Measurements from ENCODE around the gene SIM2.

SIM2 gene

DNA sequence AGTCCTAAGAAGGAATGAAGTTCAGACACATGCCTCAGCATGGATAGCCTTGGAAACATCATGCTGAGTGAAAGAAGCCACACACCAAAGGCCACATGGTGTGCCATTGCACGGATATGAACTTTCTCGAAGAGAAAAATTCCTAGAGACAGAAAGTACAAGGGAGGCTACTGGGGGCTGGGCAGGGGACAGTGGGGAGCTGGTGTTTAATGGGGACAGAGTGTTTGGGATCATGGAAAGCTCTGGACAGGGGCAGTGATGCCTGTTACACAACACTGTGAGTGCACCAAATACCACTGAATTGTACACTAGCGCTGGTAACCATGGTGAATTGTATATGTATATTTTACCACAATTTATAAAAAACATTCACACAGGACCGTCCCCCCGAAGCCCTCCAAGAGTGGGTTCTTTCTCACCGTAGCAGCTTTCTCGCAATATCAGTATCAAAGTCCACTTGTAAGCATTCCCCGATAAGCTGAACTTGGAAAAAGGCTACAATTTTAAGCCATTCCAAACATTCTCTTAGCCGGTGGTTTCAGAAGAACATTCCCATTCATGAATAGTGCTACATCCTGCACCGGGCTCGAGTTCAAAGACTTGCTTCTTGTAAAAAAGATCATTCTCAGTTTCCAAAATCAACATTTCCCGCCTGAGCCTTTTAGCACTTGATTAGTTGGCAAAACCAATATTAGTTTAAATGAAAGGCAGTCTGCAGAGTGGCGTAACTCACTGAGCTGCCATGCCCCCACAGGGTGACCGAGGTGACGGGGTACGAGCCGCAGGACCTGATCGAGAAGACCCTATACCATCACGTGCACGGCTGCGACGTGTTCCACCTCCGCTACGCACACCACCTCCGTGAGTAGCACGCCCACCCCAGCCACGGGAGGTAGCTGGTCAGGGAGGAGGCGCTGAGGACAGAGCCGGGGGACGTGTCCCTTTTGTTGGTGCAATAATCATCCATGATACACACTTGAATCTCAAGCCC is 31.7 kb downstream of the SIM2 start:
- intact Hi-C loops (cut with DNase I), result no loop called here
- peak in 2 of 10 donors; percentile 58 to 83 for DNase-seq

GRCh38 chr21:36732217-36732616 is 33.3 kb downstream of the SIM2 start:
- intact Hi-C loops (cut with DNase I), result no loop called here
- DNase-seq, result peak in 1 of 10 donors; percentile 39

DNA sequence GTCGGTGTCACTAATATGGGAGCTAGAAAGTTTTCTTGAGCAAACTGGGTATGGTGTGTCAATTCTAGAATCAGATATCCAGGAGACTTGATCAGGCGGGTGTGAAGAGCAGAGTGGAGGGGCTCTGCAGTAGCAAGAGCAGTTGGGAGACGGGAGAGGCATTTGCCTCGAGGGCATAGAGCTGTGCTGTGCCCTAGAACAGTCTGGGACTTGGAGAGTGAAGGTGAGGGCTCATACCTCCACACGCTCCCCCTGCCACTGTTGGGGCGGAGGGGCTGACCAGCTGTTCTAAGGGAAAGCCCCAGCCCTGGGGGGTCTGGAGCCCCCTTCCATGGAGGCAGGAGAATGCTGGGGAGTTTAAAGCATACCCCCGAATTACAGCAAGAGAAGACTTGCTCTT is 33.8 kb downstream of the SIM2 start:
- intact Hi-C loops (cut with DNase I), result no loop called here
- peak in 1 of 10 donors; percentile 55 for DNase-seq

DNA sequence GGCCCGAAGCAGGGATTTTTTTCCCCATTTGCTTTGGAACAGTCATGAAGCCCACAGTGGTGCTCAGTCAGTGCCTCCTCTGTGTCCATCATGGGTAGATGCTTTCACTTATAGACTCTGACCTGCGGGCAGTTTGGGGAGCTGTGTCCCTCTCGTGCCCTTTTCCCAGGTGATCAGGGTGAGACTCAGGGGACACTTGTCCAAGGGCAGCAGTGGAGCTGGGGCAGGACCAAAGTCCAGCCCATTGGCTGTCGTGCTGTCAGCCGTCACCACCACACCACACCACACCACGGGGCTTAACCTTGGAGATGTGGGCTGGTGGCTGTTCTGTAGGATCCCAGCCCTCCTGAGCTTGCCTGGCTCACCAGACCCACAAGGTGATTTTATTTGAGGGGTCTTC is 34.9 kb downstream of the SIM2 start:
- intact Hi-C loops (cut with DNase I), result no loop called here
- peak in 1 of 10 donors; percentile 17 for DNase-seq

- intact Hi-C loops (cut with DNase I), result no loop called here
- peak in 1 of 10 donors; percentile 20 for DNase-seq
Observed at GRCh38 chr21:36734367-36735200, 35.7 kb downstream of the SIM2 start.

DNA sequence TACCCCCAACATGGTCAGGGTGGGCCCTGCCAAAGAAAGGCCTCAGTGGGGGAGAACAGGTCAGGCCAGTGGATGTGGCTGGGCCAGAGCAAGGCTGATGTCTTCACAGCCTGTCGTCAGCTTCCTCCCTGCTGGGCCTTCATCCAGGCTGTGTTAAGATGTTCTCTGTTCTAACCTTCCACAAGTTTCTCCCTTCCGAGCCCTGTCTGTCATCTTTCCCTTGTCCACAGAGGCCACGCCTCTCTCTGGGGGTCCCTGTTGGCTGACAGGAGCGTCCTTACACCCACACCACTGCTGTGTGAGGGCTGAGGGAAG is 36.2 kb downstream of the SIM2 start:
- DNase-seq, result peak in 1 of 10 donors; percentile 52
- intact Hi-C loops (cut with DNase I), result no loop called here

DNA sequence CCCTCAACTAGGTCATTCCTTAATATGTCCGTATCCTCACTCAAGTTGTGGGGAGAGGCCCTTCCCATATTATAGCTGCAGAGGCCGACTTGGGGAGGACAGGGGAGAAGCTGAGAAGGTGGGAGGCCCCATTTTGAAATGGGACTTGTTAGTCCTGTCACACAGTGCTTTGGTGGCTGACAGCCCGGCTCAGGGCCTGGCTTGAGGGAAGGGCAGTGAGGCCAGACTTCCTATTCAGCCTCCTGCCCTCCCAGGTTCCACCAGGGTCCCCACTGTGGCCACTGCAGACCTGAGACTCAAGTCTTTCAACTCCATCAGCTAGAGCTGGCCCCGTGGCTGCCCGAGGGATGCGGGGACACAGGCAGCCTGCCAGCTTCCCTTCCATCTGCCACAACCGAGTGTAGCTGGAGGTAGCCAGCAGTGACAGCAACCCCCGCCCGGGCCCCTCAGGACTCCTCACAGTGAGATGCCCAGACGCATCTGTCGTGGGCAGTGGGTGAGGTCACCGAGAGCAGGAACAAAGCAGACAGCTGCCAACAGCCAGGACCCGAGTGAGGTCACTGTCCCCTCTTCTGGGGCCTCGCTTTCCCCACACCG is 36.9 kb downstream of the SIM2 start:
- intact Hi-C loops (cut with DNase I), result no loop called here
- peak in 1 of 10 donors; percentile 68 for DNase-seq

DNA sequence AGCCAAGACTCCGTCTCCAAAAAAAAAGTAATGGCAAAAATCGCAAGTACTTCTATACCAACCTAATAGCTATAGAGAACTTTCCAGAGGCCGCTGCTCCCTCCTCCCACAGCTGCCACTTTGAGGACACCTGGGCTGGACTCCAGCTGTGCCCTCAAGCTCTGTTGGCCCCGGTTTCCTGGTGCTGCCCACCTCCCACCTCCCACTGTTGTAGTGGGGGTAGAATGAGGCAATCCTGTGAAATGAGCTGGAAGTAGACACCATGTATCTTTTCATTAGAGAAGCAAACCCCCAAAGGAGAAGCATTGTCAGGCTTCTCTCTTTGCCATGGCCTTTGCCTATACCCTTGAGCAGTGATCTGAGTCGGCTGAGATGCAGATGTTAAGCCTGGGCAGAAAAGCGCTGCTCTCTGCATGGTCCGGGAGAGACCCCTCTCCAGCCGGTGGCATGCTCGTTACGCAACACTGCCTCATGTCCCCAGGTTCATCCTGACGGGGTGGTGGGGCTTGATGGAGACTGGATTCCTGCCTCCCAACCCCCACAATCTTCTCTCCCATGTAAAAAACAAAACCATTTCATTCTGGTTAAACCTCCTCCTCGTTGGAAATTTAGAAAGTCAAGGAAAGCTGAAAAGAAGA is 39.7 kb downstream of the SIM2 start:
- intact Hi-C loops (cut with DNase I), result no loop called here
- peak in 1 of 10 donors; percentile 46 for DNase-seq

GRCh38 chr21:36741506-36741905 is 42.6 kb downstream of the SIM2 start:
- DNase-seq, result peak in 2 of 10 donors; percentile 55 to 76
- intact Hi-C loops (cut with DNase I), result no loop called here

DNA sequence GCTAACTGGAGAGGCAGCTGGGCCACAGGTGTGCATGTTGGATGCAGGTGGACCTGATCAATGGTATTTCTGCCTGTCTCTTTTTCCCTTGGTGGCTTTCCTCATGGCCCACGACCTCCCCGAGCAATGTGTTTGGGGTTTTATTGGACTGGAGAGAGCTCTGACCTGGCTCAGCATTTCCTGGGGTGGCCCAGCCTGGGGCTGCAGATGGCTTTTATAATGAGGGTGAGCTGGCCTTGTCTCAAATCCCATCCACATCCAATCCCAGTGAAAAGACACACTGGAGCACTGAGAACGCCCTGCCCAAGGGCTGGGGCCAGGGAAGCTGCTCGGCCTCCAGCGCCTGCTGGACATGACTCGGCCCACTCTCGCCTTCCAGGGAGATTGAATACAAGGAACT is 44.1 kb downstream of the SIM2 start:
- peak in 2 of 10 donors; percentile 59 to 63 for DNase-seq
- intact Hi-C loops (cut with DNase I), result no loop called here

GRCh38 chr21:36743446-36743845 is 44.5 kb downstream of the SIM2 start:
- intact Hi-C loops (cut with DNase I), result no loop called here
- peak in 2 of 10 donors; percentile 40 to 53 for DNase-seq

DNA sequence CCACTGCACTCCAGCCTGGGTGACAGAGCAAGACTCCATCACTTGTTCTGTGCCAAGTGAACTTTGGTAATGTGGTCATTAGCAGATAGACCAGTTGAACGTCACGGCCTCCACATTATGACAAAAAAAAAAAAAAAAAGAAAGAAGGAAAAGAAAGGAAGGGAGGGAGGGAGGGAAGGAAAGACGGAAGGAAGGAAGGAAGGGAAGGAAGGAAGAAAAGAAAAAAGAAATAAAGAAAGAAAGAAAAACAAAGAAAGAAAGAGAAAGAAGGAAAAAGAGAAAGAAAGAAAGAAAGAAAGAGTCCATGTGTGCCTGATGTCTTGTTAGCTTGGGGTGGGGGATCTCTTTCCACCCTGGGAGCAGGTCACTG is 45.3 kb downstream of the SIM2 start:
- intact Hi-C loops (cut with DNase I), result no loop called here
- no peak for DNase-seq

GRCh38 chr21:36744560-36745231 is 45.8 kb downstream of the SIM2 start:
- DNase-seq, result peak in 6 of 10 donors; percentile 22 to 86 (median 30)
- intact Hi-C loops (cut with DNase I), result loop anchor here (5.0 kb wide), 1 partner anchor 183 kb away; no protein-coding TSS in a partner anchor

DNA sequence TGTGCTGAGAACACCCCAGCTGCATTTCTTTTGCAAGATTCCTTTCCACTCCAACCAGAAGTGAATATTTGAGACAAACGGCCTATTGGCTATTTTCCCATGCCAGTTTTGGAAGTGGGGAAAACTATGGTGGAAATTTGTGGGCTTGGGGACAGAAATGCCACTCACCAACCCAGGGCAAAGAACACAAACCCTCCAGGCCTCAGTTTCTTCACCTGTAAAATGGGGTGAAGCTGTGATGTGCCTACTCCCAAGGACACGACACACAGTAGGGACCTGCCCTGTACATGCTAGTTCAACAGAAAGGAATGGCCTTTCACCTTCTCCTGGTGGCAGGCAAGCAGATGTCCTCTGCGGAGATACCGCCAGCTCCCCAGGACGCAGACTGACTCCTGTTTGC is 46.5 kb downstream of the SIM2 start:
- DNase-seq, result no peak
- intact Hi-C loops (cut with DNase I), result loop anchor here (5.0 kb wide), 1 partner anchor 182 kb away; no protein-coding TSS in a partner anchor

GRCh38 chr21:36747041-36747814 is 48.3 kb downstream of the SIM2 start:
- intact Hi-C loops (cut with DNase I), result loop anchor here (5.0 kb wide), 1 partner anchor 180 kb away; no protein-coding TSS in a partner anchor
- no peak for DNase-seq

GRCh38 chr21:36747815-36748383 is 49.0 kb downstream of the SIM2 start:
- intact Hi-C loops (cut with DNase I), result loop anchor here (2.0 to 5.0 kb wide), 2 partner anchors 107 to 179 kb away; no protein-coding TSS in a partner anchor
- peak in 8 of 10 donors; percentile 37 to 96 (median 63) for DNase-seq

DNA sequence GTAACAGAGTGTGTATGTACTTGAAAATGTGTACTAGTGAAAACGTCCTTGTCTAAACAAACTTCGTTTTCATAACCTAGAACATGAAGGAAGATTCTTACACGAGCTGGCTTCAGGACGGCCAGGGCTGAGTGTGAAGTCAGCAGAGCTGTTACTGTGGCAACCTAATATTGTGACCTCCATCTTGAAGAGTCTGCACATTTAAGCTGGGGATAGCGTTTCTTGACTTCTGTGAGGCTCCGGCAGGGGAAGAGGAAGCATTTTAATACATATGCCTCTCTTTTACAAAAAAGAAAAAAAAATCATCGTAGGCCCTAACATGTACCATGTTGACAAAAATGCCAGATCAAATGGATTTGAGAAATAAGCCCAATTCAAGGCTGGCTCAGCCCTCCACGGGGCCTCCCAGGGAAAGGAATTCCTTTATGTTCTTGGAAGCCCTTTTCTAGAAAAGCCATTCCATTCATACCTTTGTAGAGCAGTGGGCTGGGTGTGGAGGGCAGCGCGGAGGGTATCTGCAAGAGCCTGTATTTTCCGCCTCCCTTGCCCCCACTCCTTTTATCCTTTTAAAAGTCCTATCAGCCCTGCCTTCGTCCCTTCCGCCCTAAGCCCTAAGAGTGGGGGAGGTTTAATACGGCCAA is 51.1 kb downstream of the SIM2 start:
- intact Hi-C loops (cut with DNase I), result loop anchor here (2.0 to 10.0 kb wide), 3 partner anchors 95 to 177 kb away; no protein-coding TSS in a partner anchor
- DNase-seq, result peak in 1 of 10 donors; percentile 21

DNA sequence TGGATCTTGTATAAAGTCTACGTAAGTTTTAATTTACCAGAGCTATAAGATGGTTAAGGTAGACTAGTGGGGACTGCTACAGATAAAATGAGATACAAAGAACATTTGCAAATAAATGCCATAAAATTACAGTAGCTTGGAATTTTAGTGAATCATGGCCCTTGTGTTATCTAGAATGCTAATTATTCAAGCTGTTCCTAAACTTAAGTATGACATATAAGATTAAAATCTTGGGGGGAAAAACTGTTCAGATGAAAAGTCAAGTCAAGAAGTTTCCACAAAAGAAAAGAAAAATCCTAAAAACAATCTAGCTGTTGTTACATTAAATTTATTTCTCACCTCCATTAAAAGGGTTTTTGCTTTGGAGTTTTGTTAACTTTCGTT is 51.7 kb downstream of the SIM2 start:
- intact Hi-C loops (cut with DNase I), result loop anchor here (10.0 kb wide), 1 partner anchor 96 kb away; no protein-coding TSS in a partner anchor

More for the DNA sequence above, 51.7 kb downstream of the SIM2 start:
- no peak for DNase-seq
